B cell (primary cell): ENCODE data around the gene CKS2.

Experiments used
- EZH2 ChIP-seq: IDR thresholded peaks from 2 replicates; pipeline ENCODE4 v1.6.1; 2012; ENCODE audit warnings: borderline replicate concordance, low read depth, mild to moderate bottlenecking, moderate library complexity, low read length; ENCODE audit not compliant: insufficient read depth, poor library complexity, severe bottlenecking
- TF ChIP-seq, protein P1 (sequence below): fragments of 200-600 bp; IDR thresholded peaks from one replicate; pipeline ENCODE4 v1.8.0; 2022; ENCODE audit warnings: antibody characterized with exemption, mild to moderate bottlenecking

DNA sequence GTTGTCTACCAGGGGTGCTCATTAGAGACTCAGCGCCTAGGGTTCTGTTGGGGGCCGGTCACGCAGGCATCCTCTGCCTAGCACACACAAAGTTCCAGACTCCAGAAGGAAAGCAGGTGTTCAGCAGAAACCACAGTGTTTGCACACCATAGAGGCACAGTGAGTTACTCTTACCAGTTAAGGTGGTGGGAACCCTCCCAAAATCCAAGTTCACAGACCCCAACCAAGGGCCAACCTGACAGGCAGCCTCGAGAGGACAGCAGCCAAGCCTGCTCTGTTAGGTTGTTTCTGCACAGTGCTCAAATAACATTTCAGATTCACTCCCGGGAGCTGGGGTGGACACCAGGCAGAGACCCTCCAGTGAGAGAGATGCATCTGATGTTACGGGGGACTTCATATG is 43.5 kb downstream of the CKS2 start:
- TF ChIP-seq, protein P1, sequence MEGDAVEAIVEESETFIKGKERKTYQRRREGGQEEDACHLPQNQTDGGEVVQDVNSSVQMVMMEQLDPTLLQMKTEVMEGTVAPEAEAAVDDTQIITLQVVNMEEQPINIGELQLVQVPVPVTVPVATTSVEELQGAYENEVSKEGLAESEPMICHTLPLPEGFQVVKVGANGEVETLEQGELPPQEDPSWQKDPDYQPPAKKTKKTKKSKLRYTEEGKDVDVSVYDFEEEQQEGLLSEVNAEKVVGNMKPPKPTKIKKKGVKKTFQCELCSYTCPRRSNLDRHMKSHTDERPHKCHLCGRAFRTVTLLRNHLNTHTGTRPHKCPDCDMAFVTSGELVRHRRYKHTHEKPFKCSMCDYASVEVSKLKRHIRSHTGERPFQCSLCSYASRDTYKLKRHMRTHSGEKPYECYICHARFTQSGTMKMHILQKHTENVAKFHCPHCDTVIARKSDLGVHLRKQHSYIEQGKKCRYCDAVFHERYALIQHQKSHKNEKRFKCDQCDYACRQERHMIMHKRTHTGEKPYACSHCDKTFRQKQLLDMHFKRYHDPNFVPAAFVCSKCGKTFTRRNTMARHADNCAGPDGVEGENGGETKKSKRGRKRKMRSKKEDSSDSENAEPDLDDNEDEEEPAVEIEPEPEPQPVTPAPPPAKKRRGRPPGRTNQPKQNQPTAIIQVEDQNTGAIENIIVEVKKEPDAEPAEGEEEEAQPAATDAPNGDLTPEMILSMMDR, result no peak
- TF ChIP-seq EZH2, result no peak
